ENCODE data around the gene KCNK3.
"Not testable (repeated sequence)": the region's sequence is repeated elsewhere in the genome, so short reads cannot be mapped to it uniquely, and the experiment has no call there.

KCNK3 gene

GRCh38 chr2:26692279-26692896 lies at the start of gene KCNK3:
Gene KCNK3 (plus strand): TSS chr2:26692722. CDS start chr2:26692876, 154 bp downstream.
- DNase-seq (ENCODE audit: low read depth) = no peak

GRCh38 chr2:26644188-26644835 lies 48.2 kb upstream of the KCNK3 start:
- DNase-seq (ENCODE audit: low read depth) = no peak

GRCh38 chr2:26645762-26646161 lies 46.8 kb upstream of the KCNK3 start:
- no peak for DNase-seq (ENCODE audit: low read depth)

GRCh38 chr2:26646986-26647672 lies 45.4 kb upstream of the KCNK3 start:
- no peak for DNase-seq (ENCODE audit: low read depth)

- DNase-seq (ENCODE audit: low read depth) = no peak
These were observed 44.5 kb upstream of the KCNK3 start for GRCh38 chr2:26647981-26648380.

- DNase-seq (ENCODE audit: low read depth) = no peak
These were observed 44.0 kb upstream of the KCNK3 start for GRCh38 chr2:26648516-26648915.

- DNase-seq (ENCODE audit: low read depth) = no peak
These were observed 43.2 kb upstream of the KCNK3 start for GRCh38 chr2:26649322-26649721.

- DNase-seq (ENCODE audit: low read depth) = no peak
These were observed 42.4 kb upstream of the KCNK3 start for GRCh38 chr2:26649992-26650712.

GRCh38 chr2:26650713-26651469 lies 41.6 kb upstream of the KCNK3 start:
- DNase-seq (ENCODE audit: low read depth) = no peak

- no peak for DNase-seq (ENCODE audit: low read depth)
These were observed 41.1 kb upstream of the KCNK3 start for GRCh38 chr2:26651470-26651771.

GRCh38 chr2:26651799-26652198 lies 40.7 kb upstream of the KCNK3 start:
- no peak for DNase-seq (ENCODE audit: low read depth)

- peak; percentile 78 for DNase-seq (ENCODE audit: low read depth)
These were observed 40.0 kb upstream of the KCNK3 start for GRCh38 chr2:26652361-26653041.

- no peak for DNase-seq (ENCODE audit: low read depth)
These were observed 39.1 kb upstream of the KCNK3 start for GRCh38 chr2:26653207-26654060.

GRCh38 chr2:26654061-26654340 lies 38.5 kb upstream of the KCNK3 start:
- no peak for DNase-seq (ENCODE audit: low read depth)

GRCh38 chr2:26655120-26655519 lies 37.4 kb upstream of the KCNK3 start:
- DNase-seq (ENCODE audit: low read depth) = not testable (repeated sequence)

GRCh38 chr2:26655611-26656195 lies 36.8 kb upstream of the KCNK3 start:
- DNase-seq (ENCODE audit: low read depth) = no peak

GRCh38 chr2:26657265-26657664 lies 35.3 kb upstream of the KCNK3 start:
- DNase-seq (ENCODE audit: low read depth) = no peak

GRCh38 chr2:26658691-26659346 lies 33.7 kb upstream of the KCNK3 start:
- no peak for DNase-seq (ENCODE audit: low read depth)

GRCh38 chr2:26660363-26660962 lies 32.1 kb upstream of the KCNK3 start:
- DNase-seq (ENCODE audit: low read depth) = no peak
